ENCODE results near the gene TMEM98. TPM values are rescaled to one million over a fixed set of nuclear protein-coding genes. Genes with fewer than 3 reads are reported as not detected.

TMEM98 gene
- total and polyA plus RNA-seq, 2 of the 8 experiments (the other 6 are each of a cell fraction or from before 2014, with no cell fraction given): 86.1 to 232 TPM

GRCh38 chr17:32917842-32918241 lies 10.1 kb upstream of the TMEM98 start (continued):
- TF ChIP-seq E2F6 (IDR thresholded peaks at IDR 0.05) (no peak), BACH1 (IDR thresholded peaks at IDR 0.05; ENCODE audit: low read length) (no peak), HDAC6 (IDR thresholded peaks at IDR 0.05; ENCODE audit: low read depth, low read length) (no peak), CHD7 (IDR thresholded peaks at IDR 0.05; ENCODE audit: insufficient replicate concordance, low read length) (no peak), MAFK (IDR thresholded peaks at IDR 0.05; ENCODE audit: low read depth, low read length) (no peak), FOSL1 (IDR thresholded peaks at IDR 0.05; ENCODE audit: insufficient read depth, low read depth, low read length) (no peak)
